ENCODE measurements around the gene CDNF. TPM values are rescaled to one million over a fixed set of nuclear protein-coding genes. Genes with fewer than 3 reads are reported as not detected.

The CDNF gene
- polyA plus RNA-seq, 1 experiment: 1.1 TPM

DNA sequence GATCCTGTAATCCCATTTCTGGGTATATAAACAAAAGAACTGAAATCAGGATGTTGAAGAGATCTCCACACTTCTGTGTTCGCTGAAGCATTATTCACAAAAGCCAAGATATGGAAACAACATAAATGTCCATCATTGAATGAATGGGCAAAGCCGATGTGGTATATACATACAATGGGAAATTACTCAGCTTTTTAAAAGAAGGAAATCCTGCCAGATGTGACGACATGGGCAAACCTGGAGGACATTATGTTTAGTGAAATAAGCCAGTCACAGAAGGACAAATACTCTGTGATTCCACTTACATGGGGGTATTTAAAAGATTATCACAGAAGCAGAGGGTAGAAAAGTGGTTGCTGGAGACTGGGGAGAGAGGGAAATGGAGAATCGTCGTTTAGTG is 39.2 kb downstream of the CDNF start:
- ChIA-PET CTCF (interaction anchor here (1.2 to 1.6 kb wide), 2 partner anchors 10 to 12 kb away, joined by 5 read pairs; no protein-coding TSS in a partner anchor), POLR2A (no interaction called here)
- H3K4me3 ChIP-seq (ENCODE audit: low read depth, low read length): no peak overlapping the region
- peaks cover 2% of the 10 kb centered on the region for H3K27me3 ChIP-seq (ENCODE audit: control insufficient read depth, insufficient read depth, low read length)
- TF ChIP-seq, protein P1, sequence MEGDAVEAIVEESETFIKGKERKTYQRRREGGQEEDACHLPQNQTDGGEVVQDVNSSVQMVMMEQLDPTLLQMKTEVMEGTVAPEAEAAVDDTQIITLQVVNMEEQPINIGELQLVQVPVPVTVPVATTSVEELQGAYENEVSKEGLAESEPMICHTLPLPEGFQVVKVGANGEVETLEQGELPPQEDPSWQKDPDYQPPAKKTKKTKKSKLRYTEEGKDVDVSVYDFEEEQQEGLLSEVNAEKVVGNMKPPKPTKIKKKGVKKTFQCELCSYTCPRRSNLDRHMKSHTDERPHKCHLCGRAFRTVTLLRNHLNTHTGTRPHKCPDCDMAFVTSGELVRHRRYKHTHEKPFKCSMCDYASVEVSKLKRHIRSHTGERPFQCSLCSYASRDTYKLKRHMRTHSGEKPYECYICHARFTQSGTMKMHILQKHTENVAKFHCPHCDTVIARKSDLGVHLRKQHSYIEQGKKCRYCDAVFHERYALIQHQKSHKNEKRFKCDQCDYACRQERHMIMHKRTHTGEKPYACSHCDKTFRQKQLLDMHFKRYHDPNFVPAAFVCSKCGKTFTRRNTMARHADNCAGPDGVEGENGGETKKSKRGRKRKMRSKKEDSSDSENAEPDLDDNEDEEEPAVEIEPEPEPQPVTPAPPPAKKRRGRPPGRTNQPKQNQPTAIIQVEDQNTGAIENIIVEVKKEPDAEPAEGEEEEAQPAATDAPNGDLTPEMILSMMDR (IDR thresholded peaks at IDR 0.05; ENCODE audit: insufficient read depth, low read depth, low read length): no peak
- DNase-seq (ENCODE audit: low read depth): no peak
- H3K36me3 ChIP-seq (ENCODE audit: control insufficient read depth, insufficient read depth, low read length): no peaks in the 10 kb centered on the region

DNA sequence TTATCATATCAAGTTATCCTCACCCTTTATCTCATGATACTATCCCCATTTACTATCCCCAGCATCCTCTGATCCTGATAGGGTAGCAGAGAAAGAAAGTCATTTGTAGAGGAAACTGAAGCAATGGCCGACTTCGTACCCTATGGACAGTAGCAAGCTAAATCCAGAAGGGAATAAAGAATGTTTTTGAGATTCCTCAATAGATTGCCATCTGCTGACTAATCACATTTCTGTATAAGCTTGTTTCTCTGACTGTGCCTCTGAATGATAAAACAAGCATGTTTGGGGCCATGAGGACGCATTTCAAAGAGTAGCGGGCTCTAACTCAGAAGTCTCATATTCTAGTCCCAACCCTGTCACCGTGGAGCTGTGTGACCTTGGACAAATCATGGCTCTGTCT is 49.9 kb downstream of the CDNF start:
- Histone ChIP-seq H3K36me3 (ENCODE audit: control insufficient read depth, insufficient read depth, low read length) (no peaks in the 10 kb centered on the region), H3K4me3 (ENCODE audit: low read depth, low read length) (no peak overlapping the region), H3K27me3 (ENCODE audit: control insufficient read depth, insufficient read depth, low read length) (no peaks in the 10 kb centered on the region)
- no peak for DNase-seq (ENCODE audit: low read depth)
- POLR2A ChIA-PET: no interaction called here
- CTCF ChIA-PET: interaction anchor here (0.7 kb wide), 1 partner anchor 74 kb away, joined by 3 read pairs; no protein-coding TSS in a partner anchor
- TF ChIP-seq, protein P1 (IDR thresholded peaks at IDR 0.05; ENCODE audit: insufficient read depth, low read depth, low read length): no peak

DNA sequence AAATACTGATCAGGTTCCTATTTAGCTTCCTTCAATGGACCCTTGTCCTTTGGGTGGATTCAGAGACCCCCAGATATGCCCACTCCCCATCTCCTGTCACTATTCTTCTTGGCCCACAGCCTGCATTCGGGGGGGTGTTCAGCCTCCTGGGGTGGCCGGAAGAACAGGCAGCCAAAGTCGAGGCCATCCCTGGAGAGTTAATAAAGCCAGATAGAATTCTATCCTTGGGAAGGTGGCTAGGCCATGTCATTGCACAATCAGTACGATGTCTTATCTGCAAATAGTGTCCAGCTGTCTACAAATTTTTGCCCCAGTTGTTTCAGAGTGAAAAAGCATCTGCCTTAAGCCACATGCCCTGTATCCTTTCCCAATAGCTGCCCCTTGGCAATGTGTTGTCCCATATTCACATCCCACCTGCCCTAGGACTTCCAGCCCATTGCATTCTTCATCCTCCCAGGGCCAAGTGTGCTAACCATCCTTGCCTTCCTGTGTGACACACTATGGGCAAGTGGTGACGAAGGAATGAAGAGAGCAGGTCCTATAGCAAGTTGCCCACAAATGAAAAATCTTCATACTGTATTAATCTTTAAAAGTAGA is 53.3 kb downstream of the CDNF start:
- TF ChIP-seq, protein P1 (IDR thresholded peaks at IDR 0.05; ENCODE audit: insufficient read depth, low read depth, low read length): no peak
- CTCF ChIA-PET: no interaction called here
- POLR2A ChIA-PET: no interaction called here
- no peak overlapping the region for H3K4me3 ChIP-seq (ENCODE audit: low read depth, low read length)
- no peaks in the 10 kb centered on the region for H3K36me3 ChIP-seq (ENCODE audit: control insufficient read depth, insufficient read depth, low read length)
- H3K27me3 ChIP-seq (ENCODE audit: control insufficient read depth, insufficient read depth, low read length): no peaks in the 10 kb centered on the region
- no peak for DNase-seq (ENCODE audit: low read depth)

DNA sequence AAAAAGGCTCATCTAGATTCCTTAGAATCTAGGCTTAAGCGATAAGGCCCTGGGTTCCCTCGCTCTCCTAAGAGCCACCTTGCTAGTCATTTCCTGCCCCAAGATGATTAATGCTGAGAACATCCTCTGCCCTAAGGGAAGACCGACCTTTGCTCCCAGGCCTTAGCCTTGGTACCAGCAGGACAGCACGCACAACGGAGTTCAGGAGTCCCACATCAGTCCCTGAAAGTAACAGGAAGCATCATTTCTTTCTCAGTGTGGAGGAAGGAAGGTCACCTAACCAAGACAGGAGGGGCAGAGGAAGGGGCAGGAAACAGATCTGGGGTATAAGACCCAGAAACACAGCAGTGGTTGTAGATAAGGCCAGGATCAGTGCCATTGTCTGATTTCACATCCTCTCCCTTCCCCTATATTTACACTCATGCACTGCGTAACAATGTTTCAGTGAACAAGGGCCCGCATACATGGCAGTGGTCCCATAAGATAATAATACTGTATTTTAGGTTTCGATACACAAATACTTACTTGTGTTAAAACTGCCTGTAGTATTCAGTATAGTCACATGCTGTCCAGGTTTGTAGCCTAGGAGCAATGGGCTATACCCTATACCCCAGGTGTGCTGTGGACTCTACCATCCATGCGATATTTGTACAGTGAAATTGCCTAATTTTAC is 55.0 kb downstream of the CDNF start:
- DNase-seq (ENCODE audit: low read depth): no peak
- POLR2A ChIA-PET: interaction anchor here (0.7 kb wide), 1 partner anchor 113 kb away, joined by 21 read pairs; no protein-coding TSS in a partner anchor
- Histone ChIP-seq H3K4me3 (ENCODE audit: low read depth, low read length) (no peak overlapping the region), H3K36me3 (ENCODE audit: control insufficient read depth, insufficient read depth, low read length) (no peaks in the 10 kb centered on the region), H3K27me3 (ENCODE audit: control insufficient read depth, insufficient read depth, low read length) (no peaks in the 10 kb centered on the region)
- CTCF ChIA-PET: no interaction called here
- TF ChIP-seq, protein P1 (IDR thresholded peaks at IDR 0.05; ENCODE audit: insufficient read depth, low read depth, low read length): no peak

DNA sequence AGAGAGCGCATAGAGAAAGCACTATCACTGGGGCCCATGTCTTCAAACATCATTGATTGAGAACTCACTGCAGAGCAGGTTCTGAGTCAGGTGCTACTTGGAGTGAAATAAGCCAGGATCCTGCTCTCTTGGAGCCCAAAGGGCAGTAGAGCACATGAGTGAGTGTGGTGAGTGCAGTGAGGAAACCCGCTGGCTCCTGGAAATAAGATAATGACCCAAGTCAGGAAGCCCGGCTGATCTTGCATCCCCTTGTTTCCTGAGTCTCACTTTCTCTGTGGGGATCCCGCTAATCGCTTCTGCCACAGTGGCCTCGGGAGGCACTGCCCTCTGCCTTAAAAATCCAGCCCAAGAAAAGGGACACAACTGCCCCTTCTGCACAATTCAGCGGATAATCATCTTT is 56.1 kb downstream of the CDNF start:
- DNase-seq (ENCODE audit: low read depth): no peak
- Histone ChIP-seq H3K27me3 (ENCODE audit: control insufficient read depth, insufficient read depth, low read length) (no peaks in the 10 kb centered on the region), H3K4me3 (ENCODE audit: low read depth, low read length) (no peak overlapping the region), H3K36me3 (ENCODE audit: control insufficient read depth, insufficient read depth, low read length) (no peaks in the 10 kb centered on the region)
- TF ChIP-seq, protein P1 (IDR thresholded peaks at IDR 0.05; ENCODE audit: insufficient read depth, low read depth, low read length): no peak
- ChIA-PET POLR2A (interaction anchor here (0.7 kb wide), 1 partner anchor 112 kb away, joined by 21 read pairs; no protein-coding TSS in a partner anchor), CTCF (no interaction called here)

Measured in BJ (cell line).